ENCODE results near the gene SP1. TPM values are rescaled to one million over a fixed set of nuclear protein-coding genes. Genes with fewer than 3 reads are reported as not detected.

SP1 gene
- 27.3 and 31.1 TPM in 2 replicates for total RNA-seq

DNA sequence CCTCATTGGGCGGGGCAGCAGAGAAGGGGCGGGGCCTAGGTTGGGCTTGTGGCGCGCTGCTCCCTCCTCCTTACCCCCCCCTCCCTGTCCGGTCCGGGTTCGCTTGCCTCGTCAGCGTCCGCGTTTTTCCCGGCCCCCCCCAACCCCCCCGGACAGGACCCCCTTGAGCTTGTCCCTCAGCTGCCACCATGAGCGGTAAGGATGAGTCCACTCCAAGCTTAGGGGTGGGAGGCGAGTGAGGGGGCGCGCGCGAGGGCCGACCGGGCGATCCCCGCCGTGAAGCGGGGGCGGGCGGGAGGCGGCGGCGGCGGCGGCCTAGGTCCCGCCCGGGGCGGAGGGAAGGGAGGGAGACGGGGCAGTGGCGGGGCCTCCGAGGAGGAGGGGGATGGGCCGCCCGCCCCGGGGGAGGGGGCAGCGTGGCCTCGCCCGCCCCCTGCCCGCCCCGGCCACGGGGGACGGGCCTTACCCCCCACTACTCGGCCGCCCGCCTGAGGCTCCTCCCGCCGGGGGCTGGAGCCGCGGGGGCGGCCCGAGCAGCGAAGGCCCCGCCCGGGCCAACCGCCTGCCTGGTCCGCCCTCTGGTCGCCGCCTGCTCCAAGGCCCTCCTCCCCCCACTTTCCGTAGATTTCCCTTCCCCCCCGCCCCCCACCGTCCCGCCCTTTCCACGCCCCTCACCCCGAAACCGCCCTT is at the start of gene SP1:
Gene SP1 (plus strand): TSS at position 73 of the 690 bp plus-strand sequence. CDS start 116 bp downstream, at position 189.

DNA sequence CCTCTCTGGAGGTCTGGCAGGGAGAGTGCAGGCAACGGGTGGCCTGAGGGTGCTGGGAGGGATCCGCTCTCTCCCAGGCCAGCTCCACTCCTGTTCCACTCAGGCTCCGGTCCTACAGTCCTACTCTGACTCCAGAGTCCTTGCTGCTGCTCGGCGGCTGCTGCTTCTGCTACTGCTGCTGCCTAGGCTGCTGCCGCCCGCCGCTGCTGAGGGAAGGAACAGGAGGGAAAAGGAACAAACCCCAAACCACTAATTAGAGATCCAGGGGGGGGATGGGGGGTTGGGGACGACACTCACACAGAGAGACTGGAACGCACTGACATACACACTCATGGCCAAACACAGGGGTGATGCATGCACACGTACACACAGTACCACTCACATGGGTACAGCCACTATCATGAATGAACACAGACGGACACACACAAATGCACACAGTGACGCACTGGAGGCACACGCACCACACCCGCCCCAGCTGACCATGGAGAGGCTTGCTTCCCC is 43.7 kb upstream of the SP1 start, which contains the start of gene SP7:
Gene SP7 (minus strand): TSS at position 174 of the 501 bp plus-strand sequence. CDS start 708 bp downstream, outside the sequence.

DNA sequence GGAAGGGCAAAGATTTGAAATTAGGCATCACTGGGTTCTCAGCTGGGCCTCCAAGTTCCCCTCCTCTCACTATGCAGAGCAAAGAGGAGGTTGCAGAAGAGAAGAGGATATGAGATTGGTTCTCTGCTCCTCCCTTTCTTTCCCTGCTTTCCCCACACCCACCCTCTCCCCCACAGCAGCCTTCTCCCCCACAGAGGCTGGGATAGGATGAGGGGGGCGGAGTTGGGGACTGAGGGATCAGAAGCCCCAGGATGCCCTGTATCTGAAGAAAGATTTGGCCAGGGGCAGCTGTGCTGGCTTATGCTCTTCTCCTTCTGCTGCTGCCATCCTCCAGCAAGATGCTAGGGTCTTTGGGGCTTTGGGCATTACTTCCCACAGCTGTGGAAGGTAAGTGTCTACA is 43.6 kb downstream of the SP1 start, which contains the start of gene AMHR2:
Gene AMHR2 (plus strand): TSS at position 259 of the 400 bp plus-strand sequence. CDS start 80 bp downstream, at position 339.

DNA sequence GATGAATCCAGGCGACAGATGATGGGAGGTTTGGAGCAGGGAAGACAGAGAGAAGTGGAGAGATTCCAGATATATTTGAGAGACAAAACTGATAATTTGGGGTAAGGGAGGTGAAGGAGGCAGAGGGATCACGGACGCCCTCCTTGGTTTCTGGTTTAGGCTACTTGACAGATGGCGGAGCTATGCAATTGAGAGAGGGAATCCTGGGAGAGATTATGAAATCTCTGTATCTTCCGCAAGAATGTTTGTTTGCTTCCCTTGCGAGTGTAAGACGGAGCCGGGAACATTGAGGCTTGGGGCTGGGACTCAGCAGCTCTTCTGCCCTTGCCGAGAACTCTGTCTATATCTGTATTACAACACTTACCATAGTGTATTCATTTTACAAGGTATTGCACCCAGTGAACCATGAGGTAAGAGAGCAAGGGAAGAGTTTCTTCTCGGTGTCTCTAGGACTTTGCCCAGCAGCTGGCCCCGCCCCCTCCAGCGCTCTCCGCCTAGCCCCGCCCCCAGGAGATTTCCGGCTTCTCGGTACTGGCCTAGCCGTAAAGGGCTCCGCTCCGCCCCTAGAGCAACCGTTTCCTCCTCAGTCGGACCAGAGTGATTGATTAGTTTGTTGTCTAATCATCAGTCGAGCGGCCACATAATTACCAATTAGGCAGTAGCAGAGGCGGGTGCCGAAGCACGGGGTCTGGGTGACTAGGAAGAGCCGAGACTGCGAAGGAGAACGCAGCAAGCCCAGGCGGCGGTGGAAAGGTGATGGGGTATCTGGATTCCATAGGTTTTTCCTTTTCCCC is 61.3 kb downstream of the SP1 start, which contains the start of gene PRR13:
Gene PRR13 (plus strand): TSS at position 695 of the 794 bp plus-strand sequence. CDS start 981 bp downstream, outside the sequence.

DNA sequence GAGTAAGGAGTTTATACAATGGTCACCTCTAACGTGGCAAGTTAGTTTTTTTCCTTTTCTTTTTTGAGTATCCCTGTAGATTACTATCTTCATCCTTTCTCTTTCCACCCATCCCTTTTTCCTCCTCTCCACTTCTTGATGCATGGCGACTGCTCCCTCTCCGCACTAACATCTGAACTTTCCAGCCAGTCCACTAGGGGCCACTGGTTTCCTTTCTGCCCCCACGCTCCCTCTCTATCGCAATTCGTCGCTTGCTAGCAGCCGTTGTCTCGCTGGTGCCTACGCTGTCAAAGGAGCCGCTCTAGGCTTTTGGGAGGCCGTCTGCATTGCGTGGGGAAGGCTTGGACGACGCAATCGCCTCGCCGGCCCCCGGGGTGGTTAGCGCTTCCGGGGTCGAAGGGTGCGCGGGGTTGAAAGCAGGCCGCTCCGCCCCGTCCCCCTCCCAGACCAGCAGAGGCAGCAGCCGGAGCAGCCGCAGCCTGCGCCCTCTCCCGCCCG is 71.7 kb downstream of the SP1 start, which contains the start of gene PCBP2:
Gene PCBP2 (plus strand): TSS at position 442 of the 498 bp plus-strand sequence. CDS start 2,699 bp downstream, outside the sequence.

Other genes with a start within 250 kb of the SP1 start
- gene ZNF740, start 199.5 kb upstream of the SP1 start, total RNA-seq: 3.8 and 8.4 TPM in 2 replicates
- gene CSAD, start 199.3 kb upstream of the SP1 start, total RNA-seq: 1.4 and 4.5 TPM in 2 replicates
- gene ITGB7, start 172.9 kb upstream of the SP1 start, total RNA-seq: 0.04 and 1.6 TPM in 2 replicates
- gene RARG, start 148.0 kb upstream of the SP1 start, total RNA-seq: 32.6 and 46.6 TPM in 2 replicates
- 7.3 and 15.2 TPM in 2 replicates for gene ESPL1, start 111.9 kb upstream of the SP1 start, total RNA-seq
- gene PFDN5, start 84.6 kb upstream of the SP1 start, total RNA-seq: 366 and 370 TPM in 2 replicates
- gene MYG1, start 80.5 kb upstream of the SP1 start, total RNA-seq: 57.2 and 61.8 TPM in 2 replicates
- 44.7 and 75.2 TPM in 2 replicates for gene AAAS, start 58.6 kb upstream of the SP1 start, total RNA-seq
- not detected in 2 replicates for gene SP7, start 43.8 kb upstream of the SP1 start, total RNA-seq
- not detected in 2 replicates for gene AMHR2, start 43.7 kb downstream of the SP1 start, total RNA-seq
- 80.1 and 93.2 TPM in 2 replicates for gene PRR13, start 61.6 kb downstream of the SP1 start, total RNA-seq
- gene PCBP2, start 71.9 kb downstream of the SP1 start, total RNA-seq: 155 and 169 TPM in 2 replicates
- gene MAP3K12, start 119.3 kb downstream of the SP1 start, total RNA-seq: 2.2 and 8.4 TPM in 2 replicates
- 34.8 and 43.0 TPM in 2 replicates for gene TARBP2, start 121.1 kb downstream of the SP1 start, total RNA-seq
- gene NPFF, start 127.3 kb downstream of the SP1 start, total RNA-seq: not detected in 2 replicates
- gene ATF7, start 246.2 kb downstream of the SP1 start, total RNA-seq: 9.5 and 11.1 TPM in 2 replicates